Measurements from ENCODE around the gene SMCHD1. TPM values are rescaled to one million over a fixed set of nuclear protein-coding genes. Genes with fewer than 3 reads are reported as not detected.
A peak's percentile ranks its signal among the peaks of the same experiment; 100 is the strongest.
"Not testable (repeated sequence)": the region's sequence is repeated elsewhere in the genome, so short reads cannot be mapped to it uniquely, and the experiment has no call there.

Gene SMCHD1
- total RNA-seq, 2 experiments from 2014 or later: 137 to 142 TPM

- peaks cover 36% of the 10 kb centered on the region for H3K36me3 Mint-ChIP-seq (ENCODE audit: low read depth)
- CTCF ChIA-PET: interaction anchor here (1.2 to 4.4 kb wide), 5 partner anchors 15 to 68 kb away, joined by 3 to 33 read pairs (median 12); no protein-coding TSS in a partner anchor
- H3K27me3 Mint-ChIP-seq (ENCODE audit: low read depth): no peaks in the 10 kb centered on the region
These were observed 1.5 kb downstream of the SMCHD1 start for GRCh38 chr18:2656981-2657512.

GRCh38 chr18:2657788-2658458 lies 2.4 kb downstream of the SMCHD1 start:
- Mint-ChIP-seq H3K9me3 (ENCODE audit: insufficient read depth) (peaks cover 4% of the 10 kb centered on the region), H3K27ac (peak overlapping the region; percentile 84), H3K4me1 (ENCODE audit: low read depth) (peaks cover 46% of the 10 kb centered on the region), H3K36me3 (ENCODE audit: low read depth) (peaks cover 42% of the 10 kb centered on the region), H3K27me3 (ENCODE audit: low read depth) (no peaks in the 10 kb centered on the region), H3K4me3 (peak overlapping the region; percentile 92)
- DNase-seq: no peak
- POLR2A ChIA-PET: interaction anchor here (0.7 to 5.9 kb wide), 4 partner anchors 17 to 313 kb away, joined by 3 to 295 read pairs (median 38); no protein-coding TSS in a partner anchor
- CTCF ChIA-PET: interaction anchor here (0.8 to 4.4 kb wide), 5 partner anchors 21 to 83 kb away, joined by 3 to 33 read pairs (median 5); no protein-coding TSS in a partner anchor
- ATAC-seq: no peak

More at GRCh38 chr18:2656981-2657512, 1.5 kb downstream of the SMCHD1 start:
- no peak for DNase-seq
- POLR2A ChIA-PET: interaction anchor here (0.9 to 5.9 kb wide), 12 partner anchors 15 to 589 kb away, joined by 3 to 295 read pairs (median 11); partner anchors contain the start of genes METTL4 and NDC80
- peak overlapping the region; percentile 95 for H3K27ac Mint-ChIP-seq
- peaks cover 4% of the 10 kb centered on the region for H3K9me3 Mint-ChIP-seq (ENCODE audit: insufficient read depth)
- H3K4me1 Mint-ChIP-seq (ENCODE audit: low read depth): peaks cover 46% of the 10 kb centered on the region
- peak overlapping the region; percentile 92 for H3K4me3 Mint-ChIP-seq
- ATAC-seq: no peak

- H3K9me3 Mint-ChIP-seq (ENCODE audit: insufficient read depth); POLR2A ChIA-PET; ATAC-seq; H3K27me3 Mint-ChIP-seq (ENCODE audit: low read depth); DNase-seq; CTCF ChIA-PET; H3K4me3 Mint-ChIP-seq: not testable (repeated sequence)
- H3K27ac Mint-ChIP-seq: peak overlapping the region; percentile 8
- H3K4me1 Mint-ChIP-seq (ENCODE audit: low read depth): peaks cover 53% of the 10 kb centered on the region
- peaks cover 67% of the 10 kb centered on the region for H3K36me3 Mint-ChIP-seq (ENCODE audit: low read depth)
These were observed 5.3 kb downstream of the SMCHD1 start for GRCh38 chr18:2660849-2661248.

GRCh38 chr18:2662288-2662687 lies 6.8 kb downstream of the SMCHD1 start:
- H3K9me3 Mint-ChIP-seq (ENCODE audit: insufficient read depth); CTCF ChIA-PET; H3K27ac Mint-ChIP-seq; ATAC-seq; POLR2A ChIA-PET; H3K4me3 Mint-ChIP-seq; DNase-seq; H3K27me3 Mint-ChIP-seq (ENCODE audit: low read depth): not testable (repeated sequence)
- Mint-ChIP-seq H3K36me3 (ENCODE audit: low read depth) (peaks cover 68% of the 10 kb centered on the region), H3K4me1 (ENCODE audit: low read depth) (peaks cover 54% of the 10 kb centered on the region)

GRCh38 chr18:2662990-2663389 lies 7.5 kb downstream of the SMCHD1 start:
- H3K4me3 Mint-ChIP-seq: peak overlapping the region; percentile 31
- H3K36me3 Mint-ChIP-seq (ENCODE audit: low read depth): peaks cover 67% of the 10 kb centered on the region
- ATAC-seq: peak; percentile 46

GRCh38 chr18:2672410-2672809 lies 16.9 kb downstream of the SMCHD1 start:
- ATAC-seq (no peak), DNase-seq (no peak)
- no peaks in the 10 kb centered on the region for H3K9me3 Mint-ChIP-seq (ENCODE audit: insufficient read depth)
- H3K27ac Mint-ChIP-seq: no peak overlapping the region
- no peak overlapping the region for H3K4me3 Mint-ChIP-seq
- POLR2A ChIA-PET: interaction anchor here (0.5 to 0.8 kb wide), 3 partner anchors 16 to 94 kb away, joined by 3 read pairs; partner anchors contain the start of gene SMCHD1
- peaks cover 27% of the 10 kb centered on the region for H3K4me1 Mint-ChIP-seq (ENCODE audit: low read depth)
- CTCF ChIA-PET: no interaction called here
- no peaks in the 10 kb centered on the region for H3K27me3 Mint-ChIP-seq (ENCODE audit: low read depth)
- peaks cover 93% of the 10 kb centered on the region for H3K36me3 Mint-ChIP-seq (ENCODE audit: low read depth)

More at GRCh38 chr18:2662990-2663389, 7.5 kb downstream of the SMCHD1 start:
- Mint-ChIP-seq H3K9me3 (ENCODE audit: insufficient read depth) (peaks cover 4% of the 10 kb centered on the region), H3K4me1 (ENCODE audit: low read depth) (peaks cover 51% of the 10 kb centered on the region), H3K27ac (peak overlapping the region; percentile 55), H3K27me3 (ENCODE audit: low read depth) (no peaks in the 10 kb centered on the region)
- DNase-seq: no peak
- CTCF ChIA-PET: no interaction called here
- POLR2A ChIA-PET: no interaction called here

GRCh38 chr18:2672872-2673271 lies 17.3 kb downstream of the SMCHD1 start:
- Mint-ChIP-seq H3K4me3 (no peak overlapping the region), H3K27me3 (ENCODE audit: low read depth) (no peaks in the 10 kb centered on the region), H3K9me3 (ENCODE audit: insufficient read depth) (no peaks in the 10 kb centered on the region), H3K27ac (no peak overlapping the region), H3K4me1 (ENCODE audit: low read depth) (peaks cover 27% of the 10 kb centered on the region), H3K36me3 (ENCODE audit: low read depth) (peaks cover 95% of the 10 kb centered on the region)
- no peak for ATAC-seq
- POLR2A ChIA-PET: no interaction called here
- CTCF ChIA-PET: no interaction called here
- no peak for DNase-seq

GRCh38 chr18:2678933-2679332 lies 23.4 kb downstream of the SMCHD1 start:
- H3K9me3 Mint-ChIP-seq (ENCODE audit: insufficient read depth); ATAC-seq; H3K27ac Mint-ChIP-seq; H3K27me3 Mint-ChIP-seq (ENCODE audit: low read depth); H3K4me3 Mint-ChIP-seq; DNase-seq; CTCF ChIA-PET; POLR2A ChIA-PET: not testable (repeated sequence)
- peaks cover 52% of the 10 kb centered on the region for H3K4me1 Mint-ChIP-seq (ENCODE audit: low read depth)
- H3K36me3 Mint-ChIP-seq (ENCODE audit: low read depth): peaks cover 82% of the 10 kb centered on the region

- CTCF ChIA-PET: interaction anchor here (1.1 kb wide), 1 partner anchor 89 kb away, joined by 3 read pairs; no protein-coding TSS in a partner anchor
- no peak for ATAC-seq
- POLR2A ChIA-PET: interaction anchor here (1.0 kb wide), 1 partner anchor 14 kb away, joined by 3 read pairs; no protein-coding TSS in a partner anchor
- no peaks in the 10 kb centered on the region for H3K9me3 Mint-ChIP-seq (ENCODE audit: insufficient read depth)
- H3K27me3 Mint-ChIP-seq (ENCODE audit: low read depth): no peaks in the 10 kb centered on the region
- H3K27ac Mint-ChIP-seq: peak overlapping the region; percentile 43
- no peak overlapping the region for H3K4me3 Mint-ChIP-seq
- H3K36me3 Mint-ChIP-seq (ENCODE audit: low read depth): peaks cover 77% of the 10 kb centered on the region
- DNase-seq: no peak
- peaks cover 51% of the 10 kb centered on the region for H3K4me1 Mint-ChIP-seq (ENCODE audit: low read depth)
These were observed 24.8 kb downstream of the SMCHD1 start for GRCh38 chr18:2680216-2680792.

- CTCF ChIA-PET: interaction anchor here (0.8 to 1.1 kb wide), 2 partner anchors 82 to 136 kb away, joined by 3 read pairs; no protein-coding TSS in a partner anchor
- ATAC-seq: peak; percentile 34
- H3K4me3 Mint-ChIP-seq: peak overlapping the region; percentile 24
These were observed 26.6 kb downstream of the SMCHD1 start for GRCh38 chr18:2681993-2682603.

GRCh38 chr18:2683055-2683454 lies 27.5 kb downstream of the SMCHD1 start:
- H3K27ac Mint-ChIP-seq: peak overlapping the region; percentile 82
- H3K4me3 Mint-ChIP-seq: peak overlapping the region; percentile 30
- peaks cover 68% of the 10 kb centered on the region for H3K4me1 Mint-ChIP-seq (ENCODE audit: low read depth)
- peaks cover 78% of the 10 kb centered on the region for H3K36me3 Mint-ChIP-seq (ENCODE audit: low read depth)
- no peaks in the 10 kb centered on the region for H3K27me3 Mint-ChIP-seq (ENCODE audit: low read depth)
- H3K9me3 Mint-ChIP-seq (ENCODE audit: insufficient read depth): peaks cover 16% of the 10 kb centered on the region
- ATAC-seq (peak; percentile 32), DNase-seq (no peak)
- POLR2A ChIA-PET: interaction anchor here (0.6 to 3.7 kb wide), 2 partner anchors 27 to 52 kb away, joined by 5 to 31 read pairs; partner anchors contain the start of gene SMCHD1
- CTCF ChIA-PET: interaction anchor here (0.8 to 1.3 kb wide), 4 partner anchors 14 to 379 kb away, joined by 3 read pairs; no protein-coding TSS in a partner anchor

More at GRCh38 chr18:2681993-2682603, 26.6 kb downstream of the SMCHD1 start:
- POLR2A ChIA-PET: interaction anchor here (3.7 kb wide), 1 partner anchor 26 kb away, joined by 31 read pairs; the partner anchor contains the start of gene SMCHD1
- H3K9me3 Mint-ChIP-seq (ENCODE audit: insufficient read depth): peaks cover 16% of the 10 kb centered on the region
- peaks cover 78% of the 10 kb centered on the region for H3K36me3 Mint-ChIP-seq (ENCODE audit: low read depth)
- no peak for DNase-seq
- H3K4me1 Mint-ChIP-seq (ENCODE audit: low read depth): peaks cover 59% of the 10 kb centered on the region
- H3K27me3 Mint-ChIP-seq (ENCODE audit: low read depth): no peaks in the 10 kb centered on the region
- peak overlapping the region; percentile 54 for H3K27ac Mint-ChIP-seq
